ENCODE data around the gene CD96.

- TF ChIP-seq CTCF (IDR thresholded peaks at IDR 0.05), result no peak
- no peak for TF ChIP-seq POLR2A (IDR thresholded peaks at IDR 0.05)
Measured at GRCh38 chr3:111690242-111690641, 148.2 kb downstream of the CD96 start.

All from adrenal gland (tissue), 5 donors.